Loucy (cell line): ENCODE measurements around the gene GCK.

ENCODE experiments used
- CTCF ChIP-seq: fragments of 200-600 bp; sonication (generic); conservative IDR thresholded peaks from 2 replicates; pipeline ENCODE4 v1.5.1; 2014; ENCODE audit warnings: mild to moderate bottlenecking, antibody characterized with exemption, low read length
- EZH2phosphoT487 ChIP-seq: fragments of 200-600 bp; IDR thresholded peaks from 2 replicates; pipeline ENCODE4 v1.6.1; 2018; ENCODE audit warnings: antibody characterized with exemption, mild to moderate bottlenecking, moderate library complexity, borderline replicate concordance

DNA sequence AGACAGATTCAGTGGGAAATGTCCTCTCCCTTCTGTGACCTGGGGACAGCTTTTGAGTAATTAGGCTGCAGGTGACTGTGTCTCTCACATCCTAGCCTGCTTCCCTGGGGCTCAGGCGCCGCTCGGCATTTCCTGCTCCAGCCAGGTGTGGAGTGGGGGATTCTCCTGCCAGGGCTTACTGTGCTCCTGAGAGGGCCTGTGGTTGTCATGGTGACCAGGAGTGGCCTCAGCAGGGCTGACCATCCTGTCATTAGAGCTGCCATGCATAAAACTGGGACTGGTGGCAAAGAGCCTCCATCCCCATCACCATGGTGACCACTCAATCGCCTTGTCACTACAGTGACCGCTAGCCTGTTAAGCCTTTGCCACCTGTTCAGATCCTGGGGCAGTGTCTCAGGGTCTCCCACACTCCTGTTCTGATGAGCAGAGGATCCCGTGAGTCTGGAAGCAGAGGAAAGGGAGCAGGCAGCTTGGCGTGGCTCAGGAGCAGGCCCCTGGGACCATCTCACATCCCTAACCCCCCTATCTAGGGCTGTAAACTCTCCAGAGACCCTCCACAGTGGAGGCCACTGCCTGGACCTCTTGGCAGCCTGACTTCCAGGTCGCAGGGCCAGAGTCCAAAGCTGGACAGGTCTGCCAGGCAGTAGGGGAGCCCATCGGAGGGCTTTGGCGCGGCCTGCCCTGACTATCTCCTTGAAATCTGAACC lies at the start of gene GCK:
- no peak for TF ChIP-seq CTCF
- TF ChIP-seq EZH2phosphoT487 = no peak
